ENCODE data around the gene TBC1D5. TPM values are rescaled to one million over a fixed set of nuclear protein-coding genes. Genes with fewer than 3 reads are reported as not detected.

TBC1D5 gene
- total RNA-seq, 1 donor from 2014 or later, result 32.1 TPM

DNA sequence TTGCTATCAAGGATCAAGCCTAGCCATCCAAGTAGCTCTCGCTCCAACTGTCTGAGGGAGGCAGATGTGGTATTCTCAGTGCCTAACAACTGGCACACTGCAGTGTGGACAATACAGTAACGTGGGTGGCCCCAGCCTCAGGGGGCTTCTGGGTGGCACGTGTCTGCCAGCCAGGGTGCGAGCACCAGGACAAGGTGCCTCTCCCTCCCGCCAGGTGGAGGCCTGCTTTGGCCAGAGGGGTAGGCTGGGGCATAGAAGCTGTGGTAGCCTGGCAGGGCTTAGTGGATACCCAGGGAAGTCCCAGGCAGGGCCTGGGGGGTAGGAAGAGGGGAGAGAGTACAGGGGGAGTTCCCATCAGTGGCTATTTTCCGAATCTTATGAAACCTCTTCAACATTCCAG is 623.7 kb downstream of the TBC1D5 start:
- DNase-seq (ENCODE audit: low read depth), result no peak
- H3K4me3 ChIP-seq (ENCODE audit: low read depth, low read length), result no peak overlapping the region
- no peak for TF ChIP-seq CTCF (conservative IDR thresholded peaks at IDR 0.05; ENCODE audit: low read depth, low read length)

DNA sequence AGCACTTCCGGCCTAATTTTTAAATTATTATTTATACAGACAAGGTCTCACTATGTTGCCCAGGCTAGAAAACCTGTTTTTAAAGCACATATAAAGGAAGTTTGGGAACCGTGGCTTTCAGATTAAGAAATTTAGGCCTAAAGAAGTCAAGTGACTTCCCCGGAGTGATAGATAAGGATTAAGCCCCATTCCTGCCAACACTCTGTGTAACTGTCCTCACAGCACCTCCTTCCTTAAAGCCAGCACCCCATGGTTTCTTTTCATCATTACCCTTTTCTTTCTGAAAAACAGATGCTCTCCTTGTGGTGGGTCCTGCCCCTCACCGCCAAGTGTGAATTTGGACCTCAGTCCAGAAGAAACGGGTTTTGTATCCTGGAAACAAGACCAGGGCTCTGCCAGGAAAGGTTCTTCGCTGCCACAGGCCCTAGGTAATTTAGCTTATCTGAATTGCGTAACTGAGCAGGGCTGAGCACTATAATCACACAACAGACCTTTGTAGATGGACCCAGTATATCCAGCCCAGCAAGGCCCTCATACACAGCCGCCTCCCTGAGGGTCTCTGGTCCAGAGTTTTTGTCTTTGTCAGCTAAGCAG is 626.3 kb downstream of the TBC1D5 start:
- DNase-seq (ENCODE audit: low read depth), result no peak
- H3K4me3 ChIP-seq (ENCODE audit: low read depth, low read length), result no peak overlapping the region
- no peak for TF ChIP-seq CTCF (conservative IDR thresholded peaks at IDR 0.05; ENCODE audit: low read depth, low read length)

GRCh38 chr3:17115186-17115585 is 627.2 kb downstream of the TBC1D5 start:
- peak; percentile 57 for DNase-seq (ENCODE audit: low read depth)

GRCh38 chr3:17111586-17111985 is 630.8 kb downstream of the TBC1D5 start:
- no peak for TF ChIP-seq CTCF (conservative IDR thresholded peaks at IDR 0.05; ENCODE audit: low read depth, low read length)
- no peak for DNase-seq (ENCODE audit: low read depth)

More at GRCh38 chr3:17115186-17115585, 627.2 kb downstream of the TBC1D5 start:
- no peak for TF ChIP-seq CTCF (conservative IDR thresholded peaks at IDR 0.05; ENCODE audit: low read depth, low read length)
- no peak overlapping the region for H3K4me3 ChIP-seq (ENCODE audit: low read depth, low read length)

GRCh38 chr3:17110660-17111396 is 631.6 kb downstream of the TBC1D5 start:
- no peak for TF ChIP-seq CTCF (conservative IDR thresholded peaks at IDR 0.05; ENCODE audit: low read depth, low read length)
- H3K4me3 ChIP-seq (ENCODE audit: low read depth, low read length), result no peak overlapping the region
- DNase-seq (ENCODE audit: low read depth), result no peak

More at GRCh38 chr3:17111586-17111985, 630.8 kb downstream of the TBC1D5 start:
- H3K4me3 ChIP-seq (ENCODE audit: low read depth, low read length), result no peak overlapping the region

All from epithelial cell of proximal tubule (primary cell).